ENCODE data around the gene MACF1.

- no peak for TF ChIP-seq CTCF (IDR thresholded peaks at IDR 0.05; ENCODE audit: low read length)
- TF ChIP-seq EZH2phosphoT487 (IDR thresholded peaks at IDR 0.05; ENCODE audit: low read length), result no peak
Observed at GRCh38 chr1:39360731-39361130, 156.2 kb downstream of the MACF1 start.
